DND-41 (cell line): ENCODE measurements around the gene NEXN.

Source experiments
- ATAC-seq: fragments of 200-7000 bp; cut with Tn5 transposase; 3 replicates; pipeline ENCODE4 v1.9.1; 2021; ENCODE audit warnings: low read depth; ENCODE audit not compliant: insufficient read depth
- DNase-seq: peaks from one replicate; pipeline ENCODE4 v3.0.0-alpha.2; 2020
- H2AFZ ChIP-seq: 2 replicates; pipeline ENCODE4 v1.6.0; 2012; ENCODE audit warnings: low read depth, low read length
- H3K27ac ChIP-seq: 2 replicates; pipeline ENCODE4 v1.5.1; 2012; ENCODE audit warnings: low read length, inconsistent platforms
- H3K27me3 ChIP-seq: fragments of 200-600 bp; sonication (generic); 2 replicates; pipeline ENCODE4 v1.6.0; 2012; ENCODE audit warnings: low read length, mild to moderate bottlenecking, inconsistent platforms; ENCODE audit not compliant: insufficient read depth, poor library complexity
- H3K36me3 ChIP-seq: 2 replicates; pipeline ENCODE4 v1.5.1; 2012; ENCODE audit warnings: low read length, inconsistent platforms; ENCODE audit not compliant: insufficient read depth
- H3K4me1 ChIP-seq: 2 replicates; pipeline ENCODE4 v1.5.1; 2012; ENCODE audit warnings: mild to moderate bottlenecking, low read length; ENCODE audit not compliant: insufficient read depth
- H3K4me2 ChIP-seq: 2 replicates; pipeline ENCODE4 v1.6.0; 2012; ENCODE audit warnings: mild to moderate bottlenecking, moderate library complexity, low read length, inconsistent platforms; ENCODE audit not compliant: insufficient read depth
- H3K4me3 ChIP-seq, 2 experiments: fragments of 200-600 bp in 1 of 2; shearing (Covaris generic) in 1 of 2; 2 replicates each; pipeline ENCODE4 v1.5.1; 2012 to 2016; ENCODE audit warnings: inconsistent platforms in 2 of 2, low read length in 2 of 2, mild to moderate bottlenecking in 2 of 2, low read depth in 1 of 2, moderate library complexity in 1 of 2
- H3K79me2 ChIP-seq: 2 replicates; pipeline ENCODE4 v1.6.0; 2012; ENCODE audit warnings: low read length, inconsistent platforms; ENCODE audit not compliant: insufficient read depth
- H3K9ac ChIP-seq: 2 replicates; pipeline ENCODE4 v1.6.0; 2012; ENCODE audit warnings: low read depth, mild to moderate bottlenecking, inconsistent platforms, low read length, moderate library complexity
- H3K9me3 ChIP-seq: 2 replicates; pipeline ENCODE4 v1.5.1; 2012; ENCODE audit warnings: low read length, moderate library complexity, mild to moderate bottlenecking, inconsistent platforms; ENCODE audit not compliant: insufficient read depth, severe bottlenecking
- H4K20me1 ChIP-seq: 2 replicates; pipeline ENCODE4 v1.6.0; 2012; ENCODE audit warnings: low read length; ENCODE audit not compliant: insufficient read depth
- EZH2 ChIP-seq: IDR thresholded peaks from 3 replicates; pipeline ENCODE4 v1.6.1; 2012; ENCODE audit warnings: borderline replicate concordance, low read depth, mild to moderate bottlenecking, moderate library complexity, low read length, inconsistent platforms; ENCODE audit not compliant: severe bottlenecking
- TF ChIP-seq, protein P1 (sequence below): IDR thresholded peaks from 2 replicates; pipeline ENCODE4 v1.5.1; 2012; ENCODE audit warnings: borderline replicate concordance, low read length, moderate library complexity, mild to moderate bottlenecking; ENCODE audit not compliant: poor library complexity, severe bottlenecking; ENCODE audit errors: extremely low read depth

The NEXN gene

DNA sequence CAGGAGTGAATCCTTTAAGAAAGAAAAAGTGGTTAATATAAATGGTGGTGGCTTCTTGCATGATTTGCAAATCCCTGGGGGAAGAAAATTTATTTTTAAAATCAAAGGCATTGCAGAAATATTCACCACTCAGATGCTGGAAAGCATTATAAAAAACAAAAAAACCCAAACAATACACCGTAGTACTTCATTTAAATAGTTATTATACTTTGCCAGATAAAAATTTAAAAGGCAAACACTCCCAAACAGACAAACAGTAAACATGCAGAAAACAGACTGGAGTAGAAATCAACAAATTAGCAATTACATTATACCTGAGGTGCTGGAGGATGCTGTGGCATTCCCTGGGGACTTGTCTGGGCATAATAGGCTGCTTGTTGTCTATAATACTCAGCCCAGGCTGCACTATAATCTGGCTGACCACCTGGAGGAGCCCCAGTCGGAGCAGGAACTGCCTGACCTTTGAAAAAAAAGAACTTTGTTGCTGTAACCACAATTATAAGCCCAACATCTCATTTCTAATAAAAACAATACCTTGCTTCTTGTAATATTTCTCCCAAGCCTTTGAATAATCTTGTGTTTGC is 60.5 kb downstream of the NEXN start:
- Histone ChIP-seq H3K27me3 (no peaks in the 10 kb centered on the region), H3K4me1 (no peaks in the 10 kb centered on the region), H4K20me1 (peaks cover 7% of the 10 kb centered on the region; the same call in 1 of the 2 replicates), H3K36me3 (peaks cover 95% of the 10 kb centered on the region), H3K27ac (no peak overlapping the region), H3K4me3 (no peak overlapping the region), H3K9ac (no peak overlapping the region), H3K79me2 (peaks cover 31% of the 10 kb centered on the region), H3K4me2 (no peak overlapping the region), H3K9me3 (no peaks in the 10 kb centered on the region), H2AFZ (no peak overlapping the region)
- TF ChIP-seq, protein P1, sequence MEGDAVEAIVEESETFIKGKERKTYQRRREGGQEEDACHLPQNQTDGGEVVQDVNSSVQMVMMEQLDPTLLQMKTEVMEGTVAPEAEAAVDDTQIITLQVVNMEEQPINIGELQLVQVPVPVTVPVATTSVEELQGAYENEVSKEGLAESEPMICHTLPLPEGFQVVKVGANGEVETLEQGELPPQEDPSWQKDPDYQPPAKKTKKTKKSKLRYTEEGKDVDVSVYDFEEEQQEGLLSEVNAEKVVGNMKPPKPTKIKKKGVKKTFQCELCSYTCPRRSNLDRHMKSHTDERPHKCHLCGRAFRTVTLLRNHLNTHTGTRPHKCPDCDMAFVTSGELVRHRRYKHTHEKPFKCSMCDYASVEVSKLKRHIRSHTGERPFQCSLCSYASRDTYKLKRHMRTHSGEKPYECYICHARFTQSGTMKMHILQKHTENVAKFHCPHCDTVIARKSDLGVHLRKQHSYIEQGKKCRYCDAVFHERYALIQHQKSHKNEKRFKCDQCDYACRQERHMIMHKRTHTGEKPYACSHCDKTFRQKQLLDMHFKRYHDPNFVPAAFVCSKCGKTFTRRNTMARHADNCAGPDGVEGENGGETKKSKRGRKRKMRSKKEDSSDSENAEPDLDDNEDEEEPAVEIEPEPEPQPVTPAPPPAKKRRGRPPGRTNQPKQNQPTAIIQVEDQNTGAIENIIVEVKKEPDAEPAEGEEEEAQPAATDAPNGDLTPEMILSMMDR = no peak
- no peak for TF ChIP-seq EZH2
- no peak for DNase-seq
- 0 out of 3 replicates have a peak, but pooled peaks have one; percentile 27 for ATAC-seq

DNA sequence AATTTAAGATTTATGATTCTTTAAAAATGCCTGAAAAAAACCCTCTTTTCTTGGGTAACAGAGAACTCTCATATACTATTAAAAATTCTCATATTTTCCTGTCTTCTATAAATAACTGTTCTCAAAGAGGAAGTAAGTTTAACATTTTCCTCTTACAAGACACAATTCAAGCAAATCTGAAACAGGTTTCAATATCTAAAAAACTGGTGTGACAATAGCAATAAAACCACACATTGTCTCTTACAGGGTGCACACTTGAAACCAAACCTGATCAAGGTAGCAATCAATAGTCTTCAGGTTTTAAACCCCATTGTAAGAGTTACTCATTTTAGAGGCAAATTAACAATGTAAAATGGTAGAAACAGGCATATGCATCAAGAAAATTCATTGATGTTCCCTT is 62.4 kb downstream of the NEXN start:
- H3K9ac ChIP-seq = no peak overlapping the region
- ATAC-seq (no peak), DNase-seq (no peak)
- H3K27me3 ChIP-seq = no peaks in the 10 kb centered on the region
- H3K4me3 ChIP-seq = no peak overlapping the region
- no peak overlapping the region for H2AFZ ChIP-seq
- peaks cover 95% of the 10 kb centered on the region for H3K36me3 ChIP-seq
- H3K27ac ChIP-seq = no peak overlapping the region
- H3K4me1 ChIP-seq = no peaks in the 10 kb centered on the region
- H3K79me2 ChIP-seq = peaks cover 49% of the 10 kb centered on the region
- no peak for TF ChIP-seq EZH2
- TF ChIP-seq, protein P1 = no peak
- H4K20me1 ChIP-seq = peaks cover 12% of the 10 kb centered on the region; the same call in 1 of the 2 replicates
- no peak overlapping the region for H3K4me2 ChIP-seq
- no peaks in the 10 kb centered on the region for H3K9me3 ChIP-seq

DNA sequence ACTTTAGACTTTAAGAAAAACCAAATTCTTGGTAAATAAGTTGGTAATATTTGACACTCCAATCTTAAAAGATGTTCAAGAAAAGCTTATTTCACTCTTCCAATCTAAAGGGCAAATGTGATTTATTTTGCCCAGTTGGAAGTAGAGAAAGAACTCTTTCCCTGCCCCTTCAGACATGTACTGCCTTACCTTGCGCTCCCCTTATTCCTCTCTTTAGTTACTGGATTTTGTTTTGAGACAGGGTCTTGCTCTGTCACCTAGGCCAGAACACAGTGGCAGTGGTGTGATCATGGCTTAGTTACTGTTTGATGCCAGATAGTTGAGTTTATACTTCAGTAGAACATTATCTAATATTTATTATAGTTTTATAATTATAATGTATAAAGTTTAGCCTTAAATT is 62.9 kb downstream of the NEXN start:
- TF ChIP-seq, protein P1 = no peak
- TF ChIP-seq EZH2 = no peak
- peaks cover 97% of the 10 kb centered on the region for H3K36me3 ChIP-seq
- H3K9me3 ChIP-seq = no peaks in the 10 kb centered on the region
- H3K79me2 ChIP-seq = peaks cover 51% of the 10 kb centered on the region
- H3K4me3 ChIP-seq = no peak overlapping the region
- ATAC-seq = 0 out of 3 replicates have a peak, but pooled peaks have one; percentile 16
- H3K4me2 ChIP-seq = no peak overlapping the region
- no peak overlapping the region for H2AFZ ChIP-seq
- DNase-seq = no peak
- H4K20me1 ChIP-seq = peaks cover 12% of the 10 kb centered on the region; the same call in 1 of the 2 replicates
- H3K9ac ChIP-seq = no peak overlapping the region
- no peak overlapping the region for H3K27ac ChIP-seq
- no peaks in the 10 kb centered on the region for H3K27me3 ChIP-seq
- no peaks in the 10 kb centered on the region for H3K4me1 ChIP-seq
